ENCODE results near the gene SIGLEC7.
"Not testable (repeated sequence)": the region's sequence is repeated elsewhere in the genome, so short reads cannot be mapped to it uniquely, and the experiment has no call there.

The SIGLEC7 gene

GRCh38 chr19:51137792-51138425, 4.2 kb upstream of the SIGLEC7 start:
- Mint-ChIP-seq H3K27me3 (no peaks in the 10 kb centered on the region), H3K4me3 (peak overlapping the region; percentile 81), H3K36me3 (ENCODE audit: low read depth) (peaks cover 42% of the 10 kb centered on the region), H3K27ac (peak overlapping the region; percentile 98), H3K9me3 (no peaks in the 10 kb centered on the region), H3K4me1 (ENCODE audit: low read depth) (peaks cover 91% of the 10 kb centered on the region)
- intact Hi-C loops (cut with micrococcal nuclease) = loop anchor here (2.0 kb wide), 2 partner anchors 15 to 29 kb away; partner anchors contain the start of gene CTU1

GRCh38 chr19:51138549-51138979, 3.5 kb upstream of the SIGLEC7 start:
- peak overlapping the region; percentile 98 for H3K27ac Mint-ChIP-seq
- H3K9me3 Mint-ChIP-seq = no peaks in the 10 kb centered on the region
- H3K36me3 Mint-ChIP-seq (ENCODE audit: low read depth) = peaks cover 42% of the 10 kb centered on the region
- intact Hi-C loops (cut with micrococcal nuclease) = no loop called here
- H3K4me3 Mint-ChIP-seq = peak overlapping the region; percentile 81
- no peaks in the 10 kb centered on the region for H3K27me3 Mint-ChIP-seq
- peaks cover 98% of the 10 kb centered on the region for H3K4me1 Mint-ChIP-seq (ENCODE audit: low read depth)

- intact Hi-C loops (cut with micrococcal nuclease) = no loop called here
- H3K9me3 Mint-ChIP-seq = no peaks in the 10 kb centered on the region
- peaks cover 41% of the 10 kb centered on the region for H3K36me3 Mint-ChIP-seq (ENCODE audit: low read depth)
- no peaks in the 10 kb centered on the region for H3K27me3 Mint-ChIP-seq
- peaks cover 100% of the 10 kb centered on the region for H3K4me1 Mint-ChIP-seq (ENCODE audit: low read depth)
- H3K27ac Mint-ChIP-seq = peak overlapping the region; percentile 98
- peak overlapping the region; percentile 81 for H3K4me3 Mint-ChIP-seq
Measured at GRCh38 chr19:51139299-51140014, 2.6 kb upstream of the SIGLEC7 start.

- Mint-ChIP-seq H3K9me3 (no peaks in the 10 kb centered on the region), H3K4me3 (peak overlapping the region; percentile 81), H3K27ac (peak overlapping the region; percentile 98), H3K27me3 (no peaks in the 10 kb centered on the region), H3K4me1 (ENCODE audit: low read depth) (peaks cover 100% of the 10 kb centered on the region), H3K36me3 (ENCODE audit: low read depth) (peaks cover 43% of the 10 kb centered on the region)
- intact Hi-C loops (cut with micrococcal nuclease) = no loop called here
Measured at GRCh38 chr19:51140441-51140840, 1.7 kb upstream of the SIGLEC7 start.

- no peaks in the 10 kb centered on the region for H3K9me3 Mint-ChIP-seq
- peak overlapping the region; percentile 98 for H3K27ac Mint-ChIP-seq
- no peaks in the 10 kb centered on the region for H3K27me3 Mint-ChIP-seq
- H3K4me1 Mint-ChIP-seq (ENCODE audit: low read depth) = peaks cover 100% of the 10 kb centered on the region
- intact Hi-C loops (cut with micrococcal nuclease) = no loop called here
- peaks cover 45% of the 10 kb centered on the region for H3K36me3 Mint-ChIP-seq (ENCODE audit: low read depth)
- peak overlapping the region; percentile 74 for H3K4me3 Mint-ChIP-seq
Measured at GRCh38 chr19:51141181-51141580, 920 bp upstream of the SIGLEC7 start.

- H3K27me3 Mint-ChIP-seq; H3K9me3 Mint-ChIP-seq; intact Hi-C loops (cut with micrococcal nuclease): not testable (repeated sequence)
- Mint-ChIP-seq H3K36me3 (ENCODE audit: low read depth) (peaks cover 52% of the 10 kb centered on the region), H3K4me3 (peak overlapping the region; percentile 74), H3K4me1 (ENCODE audit: low read depth) (peaks cover 100% of the 10 kb centered on the region), H3K27ac (peak overlapping the region; percentile 98)
Measured at GRCh38 chr19:51142809-51143475, 841 bp downstream of the SIGLEC7 start.

- H3K4me3 Mint-ChIP-seq = peak overlapping the region; percentile 74
- H3K36me3 Mint-ChIP-seq (ENCODE audit: low read depth) = peaks cover 51% of the 10 kb centered on the region
- H3K4me1 Mint-ChIP-seq (ENCODE audit: low read depth) = peaks cover 100% of the 10 kb centered on the region
- H3K9me3 Mint-ChIP-seq = no peaks in the 10 kb centered on the region
- intact Hi-C loops (cut with micrococcal nuclease) = no loop called here
- peak overlapping the region; percentile 98 for H3K27ac Mint-ChIP-seq
- no peaks in the 10 kb centered on the region for H3K27me3 Mint-ChIP-seq
Measured at GRCh38 chr19:51143486-51143885, 1.4 kb downstream of the SIGLEC7 start.

GRCh38 chr19:51144482-51145045, 2.5 kb downstream of the SIGLEC7 start:
- Mint-ChIP-seq H3K36me3 (ENCODE audit: low read depth) (peaks cover 48% of the 10 kb centered on the region), H3K4me1 (ENCODE audit: low read depth) (peaks cover 100% of the 10 kb centered on the region), H3K4me3 (peak overlapping the region; percentile 74), H3K27ac (peak overlapping the region; percentile 98), H3K9me3 (no peaks in the 10 kb centered on the region), H3K27me3 (no peaks in the 10 kb centered on the region)
- intact Hi-C loops (cut with micrococcal nuclease) = no loop called here

GRCh38 chr19:51145916-51146493, 3.9 kb downstream of the SIGLEC7 start:
- Mint-ChIP-seq H3K27ac (peak overlapping the region; percentile 79), H3K27me3 (no peaks in the 10 kb centered on the region), H3K4me3 (no peak overlapping the region), H3K9me3 (no peaks in the 10 kb centered on the region), H3K4me1 (ENCODE audit: low read depth) (peaks cover 96% of the 10 kb centered on the region), H3K36me3 (ENCODE audit: low read depth) (peaks cover 51% of the 10 kb centered on the region)
- intact Hi-C loops (cut with micrococcal nuclease) = no loop called here

- Mint-ChIP-seq H3K36me3 (ENCODE audit: low read depth) (peaks cover 58% of the 10 kb centered on the region), H3K4me1 (ENCODE audit: low read depth) (peaks cover 96% of the 10 kb centered on the region), H3K4me3 (no peak overlapping the region), H3K27me3 (no peaks in the 10 kb centered on the region), H3K27ac (peak overlapping the region; percentile 79), H3K9me3 (no peaks in the 10 kb centered on the region)
- intact Hi-C loops (cut with micrococcal nuclease) = no loop called here
Measured at GRCh38 chr19:51146751-51147150, 4.7 kb downstream of the SIGLEC7 start.

GRCh38 chr19:51147663-51148062, 5.6 kb downstream of the SIGLEC7 start:
- Mint-ChIP-seq H3K4me1 (ENCODE audit: low read depth) (peaks cover 96% of the 10 kb centered on the region), H3K36me3 (ENCODE audit: low read depth) (peaks cover 68% of the 10 kb centered on the region), H3K9me3 (no peaks in the 10 kb centered on the region), H3K4me3 (no peak overlapping the region), H3K27ac (peak overlapping the region; percentile 79), H3K27me3 (no peaks in the 10 kb centered on the region)
- intact Hi-C loops (cut with micrococcal nuclease) = no loop called here

GRCh38 chr19:51148580-51148979, 6.5 kb downstream of the SIGLEC7 start:
- intact Hi-C loops (cut with micrococcal nuclease) = no loop called here
- peak overlapping the region; percentile 39 for H3K4me3 Mint-ChIP-seq
- peaks cover 87% of the 10 kb centered on the region for H3K4me1 Mint-ChIP-seq (ENCODE audit: low read depth)
- no peaks in the 10 kb centered on the region for H3K9me3 Mint-ChIP-seq
- H3K27ac Mint-ChIP-seq = peak overlapping the region; percentile 79
- no peaks in the 10 kb centered on the region for H3K27me3 Mint-ChIP-seq
- peaks cover 77% of the 10 kb centered on the region for H3K36me3 Mint-ChIP-seq (ENCODE audit: low read depth)

- peaks cover 88% of the 10 kb centered on the region for H3K36me3 Mint-ChIP-seq (ENCODE audit: low read depth)
- H3K4me3 Mint-ChIP-seq = no peak overlapping the region
- intact Hi-C loops (cut with micrococcal nuclease) = no loop called here
- no peaks in the 10 kb centered on the region for H3K9me3 Mint-ChIP-seq
- H3K4me1 Mint-ChIP-seq (ENCODE audit: low read depth) = peaks cover 67% of the 10 kb centered on the region
- H3K27me3 Mint-ChIP-seq = no peaks in the 10 kb centered on the region
- peak overlapping the region; percentile 52 for H3K27ac Mint-ChIP-seq
Measured at GRCh38 chr19:51150627-51151026, 8.5 kb downstream of the SIGLEC7 start.
